Ovary (tissue), 3 donors: ENCODE data around the gene PFDN6.

ENCODE experiments used
- CTCF ChIP-seq, 3 donors: fragments of 450-650 bp in 2 of 3; fragments of 200-600 bp in 1 of 3; IDR thresholded peaks; one replicate each; pipeline versions ENCODE4 v1.5.1 to v1.8.0; 2016 to 2022; ENCODE audit warnings: antibody characterized with exemption in 3 of 3, mild to moderate bottlenecking in 1 of 3
- POLR2A ChIP-seq: fragments of 450-650 bp; IDR thresholded peaks from one replicate; pipeline ENCODE4 v1.6.1; 2017; ENCODE audit warnings: antibody characterized with exemption, mild to moderate bottlenecking, moderate library complexity
- donor health status: DM: no; HTN: no; CAD: no.

DNA sequence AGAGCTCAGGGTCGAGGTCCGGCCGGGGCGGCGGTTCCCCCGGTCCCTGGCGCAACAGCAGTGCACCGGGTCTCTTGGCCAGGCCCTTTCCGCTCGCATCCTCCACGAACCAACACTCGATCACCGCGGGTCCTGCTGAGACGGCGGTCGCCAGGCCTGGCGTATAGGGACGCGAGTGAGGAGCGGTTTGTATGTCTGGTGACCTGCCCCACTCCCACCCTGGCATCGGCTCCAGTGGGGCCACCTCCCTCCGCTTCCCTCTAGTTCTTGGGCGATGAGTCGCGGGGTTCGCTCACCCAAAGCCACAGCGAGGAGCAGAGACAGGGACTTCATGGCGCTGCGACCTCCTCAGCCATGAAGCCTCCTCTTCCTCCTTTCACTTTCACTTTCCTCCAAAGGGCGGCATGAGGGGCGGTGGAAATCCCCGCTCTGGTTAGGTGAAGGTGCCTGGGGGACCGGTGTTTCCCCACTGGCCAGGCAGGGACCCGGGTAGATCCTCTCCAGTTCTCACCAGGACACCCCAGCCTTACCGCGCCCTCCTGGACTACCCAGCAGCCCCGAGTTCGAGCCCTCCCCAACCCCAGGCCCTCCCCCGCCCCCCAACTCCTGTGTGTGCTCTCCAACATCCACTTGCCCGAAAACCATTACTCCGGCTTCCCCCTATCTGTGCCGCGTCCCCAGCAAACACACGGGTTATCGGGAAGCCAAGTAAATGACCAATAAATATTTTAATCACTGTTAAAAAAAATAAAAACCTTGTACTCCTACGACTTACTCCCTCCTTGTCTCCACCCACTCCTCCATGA, 24.5 kb downstream of the PFDN6 start, which contains the start of gene TAPBP:
- peak; percentile 40 for TF ChIP-seq POLR2A
- no peak for TF ChIP-seq CTCF (IDR thresholded peaks at IDR 0.05)
